ENCODE results near the gene EPB41L2.
"Not testable (repeated sequence)": the region's sequence is repeated elsewhere in the genome, so short reads cannot be mapped to it uniquely, and the experiment has no call there.

Gene EPB41L2

GRCh38 chr6:130991422-130992137 lies 71.5 kb downstream of the EPB41L2 start:
- peaks cover 5% of the 10 kb centered on the region for H3K9me3 Mint-ChIP-seq
- H3K4me3 Mint-ChIP-seq = no peak overlapping the region
- H3K27ac Mint-ChIP-seq = no peak overlapping the region
- peaks cover 19% of the 10 kb centered on the region for H3K36me3 Mint-ChIP-seq
- no peak for ATAC-seq
- H3K4me1 Mint-ChIP-seq = no peaks in the 10 kb centered on the region
- H3K27me3 Mint-ChIP-seq = no peaks in the 10 kb centered on the region

GRCh38 chr6:130987539-130987938 lies 75.5 kb downstream of the EPB41L2 start:
- H3K27me3 Mint-ChIP-seq, H3K4me3 Mint-ChIP-seq, ATAC-seq, H3K27ac Mint-ChIP-seq, H3K4me1 Mint-ChIP-seq: not testable (repeated sequence)
- H3K36me3 Mint-ChIP-seq = peaks cover 26% of the 10 kb centered on the region
- H3K9me3 Mint-ChIP-seq = peaks cover 21% of the 10 kb centered on the region

- H3K4me1 Mint-ChIP-seq = peaks cover 8% of the 10 kb centered on the region
- H3K4me3 Mint-ChIP-seq = no peak overlapping the region
- H3K27ac Mint-ChIP-seq = no peak overlapping the region
- no peaks in the 10 kb centered on the region for H3K27me3 Mint-ChIP-seq
- ATAC-seq = no peak
- peaks cover 22% of the 10 kb centered on the region for H3K36me3 Mint-ChIP-seq
- H3K9me3 Mint-ChIP-seq = peaks cover 18% of the 10 kb centered on the region
Observed at GRCh38 chr6:130985115-130985514, 77.9 kb downstream of the EPB41L2 start.

DNA sequence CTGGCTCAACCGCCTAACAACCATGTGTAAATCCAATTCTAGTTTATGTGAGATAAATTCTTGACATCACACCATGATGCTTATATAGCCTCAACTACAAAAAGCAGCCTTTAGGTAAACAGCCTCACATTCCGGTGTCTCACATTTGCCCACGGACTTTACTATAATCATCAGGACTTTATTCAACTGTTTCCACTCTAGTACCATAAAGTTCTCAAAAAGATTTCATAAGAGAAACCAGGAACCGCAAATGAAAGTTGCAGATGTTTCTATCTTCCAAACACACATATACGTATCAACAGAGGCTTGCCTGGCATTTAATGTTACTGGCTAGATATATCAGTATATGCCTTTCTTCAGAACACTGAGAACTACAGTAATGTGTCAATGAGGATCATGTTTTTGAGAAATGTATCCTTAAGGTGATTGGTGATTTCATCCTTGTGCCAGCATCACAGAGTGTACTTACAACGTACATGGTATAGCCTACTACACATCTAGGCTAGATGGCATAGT lies 80.0 kb downstream of the EPB41L2 start:
- peaks cover 22% of the 10 kb centered on the region for H3K36me3 Mint-ChIP-seq
- ATAC-seq = peak; percentile 72

GRCh38 chr6:130982135-130982534 lies 80.9 kb downstream of the EPB41L2 start:
- ATAC-seq = no peak
- H3K9me3 Mint-ChIP-seq = peaks cover 18% of the 10 kb centered on the region
- no peaks in the 10 kb centered on the region for H3K27me3 Mint-ChIP-seq
- H3K27ac Mint-ChIP-seq = no peak overlapping the region
- H3K4me3 Mint-ChIP-seq = no peak overlapping the region
- peaks cover 22% of the 10 kb centered on the region for H3K36me3 Mint-ChIP-seq
- H3K4me1 Mint-ChIP-seq = peaks cover 22% of the 10 kb centered on the region

More for the DNA sequence above, 80.0 kb downstream of the EPB41L2 start:
- no peak overlapping the region for H3K4me3 Mint-ChIP-seq
- no peak overlapping the region for H3K27ac Mint-ChIP-seq
- H3K4me1 Mint-ChIP-seq = peaks cover 22% of the 10 kb centered on the region
- peaks cover 18% of the 10 kb centered on the region for H3K9me3 Mint-ChIP-seq
- no peaks in the 10 kb centered on the region for H3K27me3 Mint-ChIP-seq

- Mint-ChIP-seq H3K27me3 (no peaks in the 10 kb centered on the region), H3K4me1 (peaks cover 22% of the 10 kb centered on the region), H3K36me3 (peaks cover 21% of the 10 kb centered on the region), H3K4me3 (no peak overlapping the region), H3K9me3 (peaks cover 18% of the 10 kb centered on the region), H3K27ac (no peak overlapping the region)
- ATAC-seq = no peak
Observed at GRCh38 chr6:130981409-130981808, 81.6 kb downstream of the EPB41L2 start.

DNA sequence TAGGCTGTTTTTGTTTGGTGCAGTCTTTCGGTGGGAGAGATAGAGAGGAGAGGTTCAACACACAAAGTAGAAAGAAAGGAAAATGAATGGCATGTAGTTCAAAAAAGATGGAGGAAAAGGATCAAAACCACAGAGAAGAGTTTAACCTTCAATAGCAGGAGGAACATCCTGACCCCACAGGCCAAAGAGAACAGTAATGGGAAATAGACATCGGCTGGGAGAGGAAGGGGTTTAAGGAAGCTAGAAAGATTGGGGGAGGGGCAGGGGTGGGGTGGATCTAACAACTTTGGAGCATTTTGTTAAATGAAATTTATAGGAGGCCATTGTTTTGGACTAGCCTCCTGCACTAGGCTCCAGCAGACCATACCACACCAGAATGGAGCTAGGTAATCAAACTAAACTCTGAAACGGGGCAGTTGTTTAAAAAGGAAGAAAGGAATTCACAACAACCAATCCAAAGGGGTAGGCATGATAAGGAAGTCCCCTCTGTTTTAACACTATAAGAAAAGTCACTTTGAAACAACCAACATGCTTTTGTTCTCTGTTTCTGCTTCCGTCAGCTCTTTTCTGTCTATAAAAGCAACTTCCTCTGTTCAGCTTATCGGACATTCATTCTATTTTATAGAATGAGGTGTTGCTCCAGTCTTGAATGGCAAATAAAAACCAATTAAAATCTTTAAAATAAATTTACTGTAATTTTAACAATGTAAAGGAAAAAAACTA lies 82.6 kb downstream of the EPB41L2 start:
- peaks cover 11% of the 10 kb centered on the region for H3K36me3 Mint-ChIP-seq

DNA sequence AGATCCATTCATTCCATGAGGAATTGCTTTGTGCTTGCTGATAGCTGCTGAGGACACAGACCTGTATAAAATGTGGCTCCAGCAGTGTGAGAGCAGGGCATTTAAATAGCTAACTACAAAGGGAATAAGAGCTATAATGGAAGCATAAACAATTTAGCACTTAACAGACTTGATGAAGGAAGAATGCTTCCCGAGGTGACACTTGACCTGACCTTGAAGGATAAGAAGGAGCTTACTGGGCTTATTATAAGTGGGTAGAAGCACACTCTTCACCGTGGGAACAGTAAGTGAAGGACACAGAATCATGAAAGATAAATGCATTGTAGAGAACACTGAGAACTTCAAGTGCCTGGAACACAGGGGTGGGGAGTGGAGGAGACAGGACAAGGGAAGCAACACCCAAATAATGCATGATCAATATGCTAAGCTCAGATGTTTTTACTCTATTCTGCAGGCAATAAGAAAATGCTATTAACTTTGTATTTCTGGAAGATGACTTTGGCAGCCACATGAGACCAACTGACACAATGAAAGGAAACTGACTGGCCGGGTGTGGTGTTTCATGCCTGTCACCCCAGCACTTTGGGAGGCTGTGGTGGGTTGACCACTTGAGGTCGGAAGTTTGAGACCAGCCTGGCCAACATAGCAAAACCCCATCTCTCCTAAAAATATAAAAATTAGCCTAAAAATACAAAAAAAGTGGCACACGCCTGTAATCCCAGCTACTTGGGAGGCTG lies 84.2 kb downstream of the EPB41L2 start:
- Mint-ChIP-seq H3K36me3 (no peaks in the 10 kb centered on the region), H3K4me3 (no peak overlapping the region), H3K9me3 (no peaks in the 10 kb centered on the region), H3K4me1 (peaks cover 18% of the 10 kb centered on the region), H3K27ac (no peak overlapping the region), H3K27me3 (no peaks in the 10 kb centered on the region)
- ATAC-seq = no peak

More for the DNA sequence above, 82.6 kb downstream of the EPB41L2 start:
- Mint-ChIP-seq H3K27me3 (no peaks in the 10 kb centered on the region), H3K9me3 (peaks cover 9% of the 10 kb centered on the region), H3K27ac (no peak overlapping the region), H3K4me1 (peaks cover 18% of the 10 kb centered on the region), H3K4me3 (no peak overlapping the region)
- ATAC-seq = no peak

GRCh38 chr6:130978180-130978579 lies 84.9 kb downstream of the EPB41L2 start:
- Mint-ChIP-seq H3K27me3 (no peaks in the 10 kb centered on the region), H3K27ac (no peak overlapping the region), H3K9me3 (no peaks in the 10 kb centered on the region)

GRCh38 chr6:130975325-130975724 lies 87.7 kb downstream of the EPB41L2 start:
- no peak for ATAC-seq
- no peak overlapping the region for H3K27ac Mint-ChIP-seq
- H3K4me3 Mint-ChIP-seq = no peak overlapping the region
- H3K36me3 Mint-ChIP-seq = no peaks in the 10 kb centered on the region
- peaks cover 24% of the 10 kb centered on the region for H3K4me1 Mint-ChIP-seq
- H3K9me3 Mint-ChIP-seq = no peaks in the 10 kb centered on the region
- H3K27me3 Mint-ChIP-seq = no peaks in the 10 kb centered on the region

More at GRCh38 chr6:130978180-130978579, 84.9 kb downstream of the EPB41L2 start:
- Mint-ChIP-seq H3K4me1 (peaks cover 18% of the 10 kb centered on the region), H3K4me3 (no peak overlapping the region), H3K36me3 (no peaks in the 10 kb centered on the region)
- no peak for ATAC-seq

- Mint-ChIP-seq H3K36me3 (no peaks in the 10 kb centered on the region), H3K9me3 (no peaks in the 10 kb centered on the region), H3K4me3 (no peak overlapping the region), H3K27me3 (no peaks in the 10 kb centered on the region), H3K4me1 (peaks cover 16% of the 10 kb centered on the region), H3K27ac (no peak overlapping the region)
- ATAC-seq = no peak
Observed at GRCh38 chr6:130973521-130974277, 89.3 kb downstream of the EPB41L2 start.

- no peak for ATAC-seq
- no peaks in the 10 kb centered on the region for H3K27me3 Mint-ChIP-seq
- H3K27ac Mint-ChIP-seq = no peak overlapping the region
- H3K9me3 Mint-ChIP-seq = no peaks in the 10 kb centered on the region
- H3K36me3 Mint-ChIP-seq = no peaks in the 10 kb centered on the region
- H3K4me1 Mint-ChIP-seq = peaks cover 28% of the 10 kb centered on the region
- H3K4me3 Mint-ChIP-seq = no peak overlapping the region
Observed at GRCh38 chr6:130971504-130971903, 91.5 kb downstream of the EPB41L2 start.

- H3K27ac Mint-ChIP-seq = no peak overlapping the region
- H3K27me3 Mint-ChIP-seq = no peaks in the 10 kb centered on the region
- peaks cover 33% of the 10 kb centered on the region for H3K4me1 Mint-ChIP-seq
- no peak overlapping the region for H3K4me3 Mint-ChIP-seq
- no peak for ATAC-seq
- H3K9me3 Mint-ChIP-seq = no peaks in the 10 kb centered on the region
- H3K36me3 Mint-ChIP-seq = no peaks in the 10 kb centered on the region
Observed at GRCh38 chr6:130970839-130971410, 92.1 kb downstream of the EPB41L2 start.

DNA sequence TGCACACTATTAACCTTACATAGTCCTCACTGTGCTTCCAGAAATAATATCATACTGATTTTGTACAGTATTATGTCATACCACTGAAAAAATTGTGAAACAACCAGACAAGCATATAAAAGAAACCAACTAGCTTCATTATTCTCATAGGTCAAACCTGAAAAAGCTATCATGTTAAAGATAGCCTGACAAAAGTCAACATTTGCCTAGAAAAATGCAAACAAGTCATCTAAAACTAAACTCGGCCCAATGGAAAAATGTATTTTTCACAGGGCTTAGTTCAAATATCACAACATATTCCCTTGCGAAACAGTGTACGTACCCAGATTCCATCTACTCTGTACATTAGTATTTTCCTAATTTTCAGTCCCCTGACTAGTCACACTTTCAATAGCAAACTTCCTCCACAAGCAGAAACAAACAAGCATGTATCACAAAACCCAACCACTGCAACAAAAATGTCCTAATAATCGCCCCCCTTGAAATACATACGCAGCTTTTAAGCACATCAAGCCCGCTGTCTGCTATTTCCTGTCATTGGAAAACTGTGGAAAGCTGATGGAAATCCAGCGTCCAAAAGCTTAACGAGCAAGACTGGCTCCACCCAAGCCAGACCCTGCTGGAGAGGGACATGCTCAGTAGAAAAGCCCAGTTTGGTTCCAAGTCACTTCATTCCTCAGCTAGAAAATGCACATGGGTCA lies 93.1 kb downstream of the EPB41L2 start:
- Mint-ChIP-seq H3K4me1 (peaks cover 33% of the 10 kb centered on the region), H3K36me3 (no peaks in the 10 kb centered on the region), H3K9me3 (no peaks in the 10 kb centered on the region), H3K27ac (no peak overlapping the region), H3K27me3 (no peaks in the 10 kb centered on the region), H3K4me3 (no peak overlapping the region)
- ATAC-seq = no peak

Measured in stimulated activated memory B cell treated with anti-CD40 and anti-IgM and Interleukin-4, amounts not matched to agents 10 μg/mL and 1 μg/mL and 100 μg/mL, for 72 hours (primary cell).